H1 (cell line): ENCODE measurements around the gene MCC. TPM values are rescaled to one million over a fixed set of nuclear protein-coding genes. Genes with fewer than 3 reads are reported as not detected.

Source experiments
- ATF2 ChIP-seq: IDR thresholded peaks from 2 replicates; pipeline ENCODE4 v1.6.1; 2012; ENCODE audit warnings: low read length, inconsistent platforms
- KDM5A ChIP-seq: fragments of 200-600 bp; IDR thresholded peaks from 2 replicates; pipeline ENCODE4 v1.7.1; 2012; ENCODE audit warnings: mild to moderate bottlenecking, low read length, inconsistent platforms, mixed read lengths
- MAX ChIP-seq: IDR thresholded peaks from 2 replicates; pipeline ENCODE4 v1.6.1; 2012; ENCODE audit warnings: inconsistent platforms
- PHF8 ChIP-seq: fragments of 200-600 bp; sonication (generic); conservative IDR thresholded peaks from 2 replicates; pipeline ENCODE4 v1.7.1; 2012; ENCODE audit warnings: low read depth, mild to moderate bottlenecking, inconsistent platforms, low read length, moderate library complexity
- RBBP5 ChIP-seq: IDR thresholded peaks from 2 replicates; pipeline ENCODE4 v1.7.1; 2012; ENCODE audit warnings: low read depth, mild to moderate bottlenecking, inconsistent platforms, low read length, moderate library complexity, borderline replicate concordance
- SP4 ChIP-seq: IDR thresholded peaks from 2 replicates; pipeline ENCODE4 v1.6.1; 2012; ENCODE audit warnings: low read length, inconsistent platforms
- TBP ChIP-seq: IDR thresholded peaks from 2 replicates; pipeline ENCODE4 v1.6.1; 2011; ENCODE audit warnings: low read depth, low read length, improper control_type of control experiment
- YY1 ChIP-seq: IDR thresholded peaks from 2 replicates; pipeline ENCODE4 v1.6.1; 2011; ENCODE audit warnings: low read depth, mild to moderate bottlenecking, low read length
- polyA plus RNA-seq, 7 experiments: library from polyadenylated mRNA; depleted of rRNA in 3 of 7; stranded (reverse) in 5 of 7; unstranded in 2 of 7; fragments of >200 nt in 5 of 7; fragments of 200-250 nt in 2 of 7; gene quantifications; 1 replicate in 5 of 7; 2 replicates in 1 of 7; 4 replicates in 1 of 7; pipeline versions ENCODE4 v1.2.1 to v1.2.3, GENCODE V29; 2011 to 2013; ENCODE audit warnings: missing spikeins in 2 of 7, mixed read lengths in 2 of 7
- total RNA-seq: library from RNA; stranded (reverse); fragmentation: NEBNext Ultra II Directional; extraction: Animal tissue kit (Norgen Biotek cat#: 25700); gene quantifications from 2 replicates; pipeline ENCODE4 v1.2.1, GENCODE V29; 2021

The MCC gene
- total and polyA plus RNA-seq, 2 of the 8 experiments (the other 6 are each of a cell fraction or from before 2014, with no cell fraction given) = 2.6 to 18.3 TPM

GRCh38 chr5:113293068-113293974 is 194.9 kb downstream of the MCC start (continued):
- TF ChIP-seq ATF2 (peak; percentile 91), SP4 (no peak), KDM5A (no peak), MAX (peak; percentile 49; the same call in 1 of the 2 replicates), TBP (no peak), PHF8 (no peak), YY1 (no peak), RBBP5 (no peak; the same call in none of the 2 replicates)
